ENCODE measurements around the gene LRRC1. TPM values are rescaled to one million over a fixed set of nuclear protein-coding genes. Genes with fewer than 3 reads are reported as not detected.

The LRRC1 gene
- total RNA-seq, 1 donor from 2014 or later = 11.4 TPM

DNA sequence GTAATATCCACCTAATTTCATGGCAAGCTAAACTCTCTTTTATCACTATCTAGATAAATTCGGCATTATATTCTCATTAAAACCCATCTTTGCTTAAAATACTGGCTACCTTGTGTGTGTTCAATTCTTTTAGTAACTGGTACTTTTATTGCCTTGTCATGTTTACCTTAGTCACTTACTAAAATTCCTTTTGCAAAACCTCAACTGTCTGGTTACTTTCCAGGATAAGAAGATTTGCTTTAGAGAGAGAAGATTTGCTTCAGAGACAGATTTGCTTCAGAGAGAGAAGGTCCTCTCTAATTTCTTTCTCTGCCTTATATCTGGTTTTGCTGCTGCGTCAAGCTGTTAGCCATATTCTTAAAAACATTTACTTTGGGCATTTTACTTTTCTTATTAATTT lies 164.9 kb downstream of the LRRC1 start:
- no peak for DNase-seq (ENCODE audit: low read depth, low spot score)

DNA sequence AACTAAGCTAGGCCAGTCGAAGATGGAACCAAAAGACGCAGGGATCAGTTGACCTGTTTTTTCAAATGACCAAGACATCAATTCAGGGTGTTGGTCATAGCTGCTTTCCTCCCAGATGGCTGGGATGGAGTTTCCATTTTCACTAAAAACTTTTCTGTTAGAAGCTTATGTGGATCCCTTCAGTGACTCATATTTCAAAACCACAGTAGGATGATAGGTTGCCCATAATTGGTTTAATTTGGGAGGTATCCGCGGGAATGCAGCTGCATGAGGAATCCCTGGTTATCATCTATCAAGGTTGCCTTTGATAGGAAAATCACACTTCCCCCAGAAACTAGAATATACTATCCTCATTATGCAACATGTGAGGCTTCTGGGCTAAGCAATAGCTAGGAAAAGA lies 165.5 kb downstream of the LRRC1 start:
- DNase-seq (ENCODE audit: low read depth, low spot score) = no peak

DNA sequence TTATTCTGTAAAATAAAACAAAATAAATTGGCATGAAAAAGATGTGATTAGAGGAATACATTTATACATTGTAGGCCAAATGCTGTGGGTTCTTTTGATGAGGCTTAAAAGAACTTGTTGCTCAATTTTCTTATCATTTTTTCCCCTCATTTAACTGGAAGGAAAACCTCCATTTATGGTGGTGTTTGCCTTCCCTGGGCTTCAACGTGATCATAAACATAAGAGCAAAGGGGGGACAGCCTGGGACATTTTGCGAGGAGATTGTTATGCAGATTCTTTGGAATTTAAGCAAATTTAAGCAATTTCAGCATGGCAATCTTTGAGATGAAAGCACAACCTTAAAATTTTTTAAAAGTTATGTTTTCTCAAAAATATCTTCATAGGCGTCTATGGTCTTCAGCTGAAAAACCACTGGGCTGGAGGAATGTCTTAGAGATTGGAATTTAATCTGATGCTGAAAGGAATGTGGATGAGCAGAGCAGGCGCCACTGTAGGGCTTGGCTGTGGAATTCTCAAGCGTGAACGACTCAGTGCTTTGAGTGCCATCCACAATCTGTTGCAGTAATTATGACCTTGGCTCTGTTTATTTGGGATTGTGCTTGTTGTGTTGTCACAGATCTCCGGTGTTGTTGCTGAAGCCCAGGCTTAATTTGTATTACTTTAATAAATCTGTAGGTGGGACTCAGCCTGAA lies 167.0 kb downstream of the LRRC1 start:
- DNase-seq (ENCODE audit: low read depth, low spot score) = no peak

DNA sequence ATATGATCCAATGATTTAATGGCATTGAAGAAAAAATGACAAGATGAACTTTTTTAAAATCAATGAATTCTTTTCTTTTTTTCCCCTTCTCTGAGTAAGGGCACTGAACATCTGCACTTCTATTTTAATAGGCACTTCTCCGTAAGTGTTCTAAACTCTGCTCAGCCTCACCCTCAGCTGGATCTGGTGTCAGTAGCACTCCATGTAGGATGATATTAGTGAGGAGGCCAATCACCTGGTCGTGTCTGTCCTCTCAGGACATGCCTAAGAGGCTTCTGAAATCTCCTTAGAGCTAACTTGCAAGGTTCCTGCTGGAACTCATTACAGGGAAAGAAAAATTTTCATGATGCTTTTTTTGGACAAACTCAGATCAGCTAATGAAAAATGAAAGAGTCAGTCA lies 167.8 kb downstream of the LRRC1 start:
- no peak for DNase-seq (ENCODE audit: low read depth, low spot score)

DNA sequence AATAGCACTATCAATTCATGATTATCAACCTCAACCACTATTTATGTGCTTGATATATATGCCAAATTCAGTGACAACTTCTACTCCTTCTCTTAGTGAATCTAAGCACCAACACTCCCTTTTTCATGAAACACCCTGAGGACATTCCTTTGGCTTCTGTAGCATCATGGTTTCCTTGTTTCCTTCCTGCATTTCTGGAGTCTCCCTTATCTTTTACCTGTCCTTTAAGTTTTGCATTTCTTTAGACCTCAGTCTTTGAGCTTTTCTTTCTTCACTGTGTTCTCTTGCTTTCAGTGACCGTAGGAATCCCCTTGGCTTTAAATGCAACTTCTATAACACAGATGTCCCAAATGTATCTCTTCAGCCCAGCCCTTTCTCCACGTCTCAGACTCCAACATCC lies 172.6 kb downstream of the LRRC1 start:
- DNase-seq (ENCODE audit: low read depth, low spot score) = no peak

Other genes starting within 250 kb of the LRRC1 start
- gene GCLC, start 249.9 kb upstream of the LRRC1 start, total RNA-seq = 17.4 and 20.8 TPM in 2 replicates
- 0.04 TPM in 1 of 2 replicates, not detected in the other for gene KLHL31, start 129.2 kb upstream of the LRRC1 start, total RNA-seq